Measurements from ENCODE around the gene VPREB1.

GRCh38 chr22:22198751-22199150, 45.8 kb upstream of the VPREB1 start:
- TF ChIP-seq CTCF (IDR thresholded peaks at IDR 0.05; ENCODE audit: insufficient read depth, low read depth, low read length) (no peak), EZH2 (IDR thresholded peaks at IDR 0.05; ENCODE audit: insufficient read depth, low read length) (no peak)
